RWPE2 (cell line): ENCODE data around the gene MAP3K13.
"Not testable (repeated sequence)": the region's sequence is repeated elsewhere in the genome, so short reads cannot be mapped to it uniquely, and the experiment has no call there.

Experiments used
- ATAC-seq: fragments of 200-7000 bp; cut with Tn5 transposase; 3 replicates; pipeline ENCODE4 v1.9.1; 2021; ENCODE audit warnings: low read depth
- DNase-seq: peaks from one replicate; pipeline ENCODE4 v3.0.0-alpha.2; 2020; ENCODE audit warnings: low spot score
- H3K27ac ChIP-seq: fragments of 450-650 bp; 2 replicates; pipeline ENCODE4 v1.5.1; 2017; ENCODE audit warnings: mild to moderate bottlenecking; ENCODE audit not compliant: poor library complexity, severe bottlenecking
- H3K27me3 ChIP-seq: fragments of 250-450 bp; sonication (Bioruptor Pico); 2 replicates; pipeline ENCODE4 v1.5.1; 2021; ENCODE audit warnings: mild to moderate bottlenecking, moderate library complexity; ENCODE audit not compliant: insufficient read depth, poor library complexity, severe bottlenecking
- H3K36me3 ChIP-seq: fragments of 250-450 bp; sonication (Bioruptor Pico); 2 replicates; pipeline ENCODE4 v1.5.1; 2020; ENCODE audit warnings: low read depth, mild to moderate bottlenecking, moderate library complexity
- H3K4me1 ChIP-seq: fragments of 250-450 bp; sonication (Bioruptor Pico); 2 replicates; pipeline ENCODE4 v1.5.1; 2021; ENCODE audit warnings: mild to moderate bottlenecking, moderate library complexity; ENCODE audit not compliant: insufficient read depth, poor library complexity, severe bottlenecking
- H3K4me3 ChIP-seq: fragments of 250-450 bp; sonication (Bioruptor Pico); 2 replicates; pipeline ENCODE4 v1.5.1; 2021; ENCODE audit warnings: mild to moderate bottlenecking, moderate library complexity; ENCODE audit not compliant: severe bottlenecking
- H3K9me3 ChIP-seq: fragments of 250-450 bp; sonication (Bioruptor Pico); 2 replicates; pipeline ENCODE4 v1.5.1; 2021; ENCODE audit warnings: mild to moderate bottlenecking, moderate library complexity; ENCODE audit not compliant: severe bottlenecking
- CTCF ChIP-seq: fragments of 450-650 bp; IDR thresholded peaks from one replicate; pipeline ENCODE4 v1.5.1; 2017; ENCODE audit warnings: mild to moderate bottlenecking, moderate library complexity; ENCODE audit not compliant: poor library complexity, severe bottlenecking

Gene MAP3K13

GRCh38 chr3:185439745-185440466 lies 77.0 kb downstream of the MAP3K13 start:
- Histone ChIP-seq H3K27me3 (no peaks in the 10 kb centered on the region), H3K36me3 (no peaks in the 10 kb centered on the region), H3K9me3 (no peaks in the 10 kb centered on the region), H3K4me1 (no peaks in the 10 kb centered on the region), H3K27ac (no peak overlapping the region), H3K4me3 (no peak overlapping the region)
- TF ChIP-seq CTCF, result no peak
- ATAC-seq (no peak), DNase-seq (no peak)

- Histone ChIP-seq H3K9me3 (no peaks in the 10 kb centered on the region), H3K27me3 (no peaks in the 10 kb centered on the region), H3K36me3 (no peaks in the 10 kb centered on the region), H3K27ac (no peak overlapping the region), H3K4me3 (no peak overlapping the region), H3K4me1 (no peaks in the 10 kb centered on the region)
- no peak for DNase-seq
- TF ChIP-seq CTCF, result no peak
- no peak for ATAC-seq
Observed at GRCh38 chr3:185442031-185442430, 79.1 kb downstream of the MAP3K13 start.

GRCh38 chr3:185444329-185444728 lies 81.4 kb downstream of the MAP3K13 start:
- no peak overlapping the region for H3K4me3 ChIP-seq
- H3K4me1 ChIP-seq, result no peaks in the 10 kb centered on the region
- no peak for TF ChIP-seq CTCF
- ATAC-seq, result no peak
- no peaks in the 10 kb centered on the region for H3K9me3 ChIP-seq
- DNase-seq, result no peak
- no peaks in the 10 kb centered on the region for H3K36me3 ChIP-seq
- no peak overlapping the region for H3K27ac ChIP-seq
- no peaks in the 10 kb centered on the region for H3K27me3 ChIP-seq

- Histone ChIP-seq H3K9me3 (no peaks in the 10 kb centered on the region), H3K27ac (no peak overlapping the region), H3K36me3 (no peaks in the 10 kb centered on the region), H3K4me3 (no peak overlapping the region), H3K4me1 (no peaks in the 10 kb centered on the region), H3K27me3 (no peaks in the 10 kb centered on the region)
- TF ChIP-seq CTCF, result no peak
- ATAC-seq, result no peak
- DNase-seq, result no peak
Observed at GRCh38 chr3:185448107-185448506, 85.2 kb downstream of the MAP3K13 start.

- not testable (repeated sequence) for ATAC-seq
Observed at GRCh38 chr3:185451432-185451831, 88.5 kb downstream of the MAP3K13 start.

More at GRCh38 chr3:185451432-185451831, 88.5 kb downstream of the MAP3K13 start:
- H3K9me3 ChIP-seq, DNase-seq, H3K36me3 ChIP-seq, H3K27me3 ChIP-seq, H3K27ac ChIP-seq, H3K4me1 ChIP-seq, H3K4me3 ChIP-seq: not testable (repeated sequence)
